K562 (cell line): ENCODE data around the gene KRTAP1-5. TPM values are rescaled to one million over a fixed set of nuclear protein-coding genes. Genes with fewer than 3 reads are reported as not detected.

Source experiments
- ATF7 ChIP-seq: fragments of 450-650 bp; IDR thresholded peaks from 2 replicates; pipeline ENCODE4 v1.7.1; 2014; ENCODE audit warnings: mild to moderate bottlenecking, moderate library complexity
- BRD4 ChIP-seq: fragments of 200-600 bp; sonication (generic); IDR thresholded peaks from 2 replicates; pipeline ENCODE4 v1.6.1; 2017; ENCODE audit warnings: inconsistent platforms
- FOXJ2 ChIP-seq: fragments of 200-800 bp; sonication (Bioruptor generic); IDR thresholded peaks from 2 replicates; pipeline ENCODE4 v1.6.1; 2016; ENCODE audit warnings: missing genetic modification characterization, missing compliant biosample characterization
- MAFF ChIP-seq: IDR thresholded peaks from 2 replicates; pipeline ENCODE4 v1.6.1; 2012; ENCODE audit warnings: low read length, improper control_type of control experiment
- NFXL1 ChIP-seq: fragments of 450-650 bp; formaldehyde crosslinking; IDR thresholded peaks from 2 replicates; pipeline ENCODE4 v1.4.0; 2021; ENCODE audit warnings: mild to moderate bottlenecking
- ZC3H11A ChIP-seq: IDR thresholded peaks from 2 replicates; pipeline ENCODE4 v1.6.1; 2012; ENCODE audit warnings: low read depth, low read length, improper control_type of control experiment
- ZNF134 ChIP-seq: fragments of 250-450 bp; sonication (Bioruptor Pico); conservative IDR thresholded peaks from 2 replicates; pipeline ENCODE4 v1.4.0; 2020
- ZNF140 ChIP-seq: fragments of 250-450 bp; sonication (Bioruptor Pico); IDR thresholded peaks from 2 replicates; pipeline ENCODE4 v1.8.0; 2021; ENCODE audit warnings: moderate library complexity, mild to moderate bottlenecking, inconsistent platforms
- polyA plus RNA-seq, 8 experiments: library from polyadenylated mRNA; depleted of rRNA in 4 of 8; stranded (reverse) in 5 of 8; unstranded in 3 of 8; fragments of >200 nt; fragmentation: Nextera tagmentation in 2 of 8; fragmentation: Illumina TruSeq in 1 of 8; extraction: Ambion mirVana in 2 of 8; extraction: Trizol in 1 of 8; gene quantifications; 2 replicates each; pipeline versions ENCODE4 v1.2.1 to v1.2.3, GENCODE V29; 2011 to 2014; ENCODE audit warnings: inconsistent platforms in 1 of 8, missing spikeins in 1 of 8
- total RNA-seq, 7 experiments: library from RNA; depleted of rRNA in 6 of 7; stranded (reverse); fragments of >200 nt in 6 of 7; fragmentation: Illumina TruSeq in 2 of 7; extraction: Trizol in 2 of 7; gene quantifications; 2 replicates each; pipeline versions ENCODE4 v1.2.1 to v1.2.3, GENCODE V29; 2011 to 2021; ENCODE audit warnings: low replicate concordance in 1 of 7
- TF ChIP-seq, protein P1 (sequence below): fragments of 200-800 bp; sonication (Bioruptor generic); IDR thresholded peaks from 2 replicates; pipeline ENCODE4 v1.6.1; 2017; ENCODE audit warnings: missing genetic modification characterization, missing compliant biosample characterization
- TF ChIP-seq, protein P2 (sequence below): fragments of 250-450 bp; sonication (Bioruptor Pico); IDR thresholded peaks from 2 replicates; pipeline ENCODE4 v1.4.0; 2020; ENCODE audit warnings: mild to moderate bottlenecking
- TF ChIP-seq, protein P3 (sequence below): fragments of 450-650 bp; IDR thresholded peaks from 2 replicates; pipeline ENCODE4 v1.6.1; 2014; ENCODE audit warnings: low read depth, mild to moderate bottlenecking, moderate library complexity, borderline replicate concordance

KRTAP1-5 gene
- total and polyA plus RNA-seq, 9 of the 15 experiments (the other 6 are each of a cell fraction or from before 2014, with no cell fraction given) = not detected

DNA sequence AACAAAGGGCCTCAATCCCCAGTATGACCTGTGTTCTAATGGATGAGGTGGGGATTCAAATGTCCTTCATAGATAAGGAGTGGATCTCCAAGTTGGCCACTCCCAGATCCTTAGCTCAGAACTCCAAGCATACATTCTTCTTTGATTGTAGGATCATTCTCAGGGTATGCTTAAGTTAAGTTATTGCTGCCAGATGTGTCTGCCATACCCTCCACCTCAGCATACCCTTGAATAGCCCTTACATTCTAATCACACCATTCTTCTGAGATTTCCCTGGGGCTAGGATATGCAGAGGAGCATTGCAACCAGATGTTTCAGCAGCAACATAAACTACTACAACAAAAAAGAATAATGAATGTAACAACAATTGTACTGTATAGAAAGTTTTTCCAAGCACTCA is 40.3 kb upstream of the KRTAP1-5 start (continued):
- TF ChIP-seq ZC3H11A = no peak
- TF ChIP-seq ATF7 = no peak
- TF ChIP-seq, protein P1, sequence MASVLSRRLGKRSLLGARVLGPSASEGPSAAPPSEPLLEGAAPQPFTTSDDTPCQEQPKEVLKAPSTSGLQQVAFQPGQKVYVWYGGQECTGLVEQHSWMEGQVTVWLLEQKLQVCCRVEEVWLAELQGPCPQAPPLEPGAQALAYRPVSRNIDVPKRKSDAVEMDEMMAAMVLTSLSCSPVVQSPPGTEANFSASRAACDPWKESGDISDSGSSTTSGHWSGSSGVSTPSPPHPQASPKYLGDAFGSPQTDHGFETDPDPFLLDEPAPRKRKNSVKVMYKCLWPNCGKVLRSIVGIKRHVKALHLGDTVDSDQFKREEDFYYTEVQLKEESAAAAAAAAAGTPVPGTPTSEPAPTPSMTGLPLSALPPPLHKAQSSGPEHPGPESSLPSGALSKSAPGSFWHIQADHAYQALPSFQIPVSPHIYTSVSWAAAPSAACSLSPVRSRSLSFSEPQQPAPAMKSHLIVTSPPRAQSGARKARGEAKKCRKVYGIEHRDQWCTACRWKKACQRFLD (CRISPR knock-in tag) = no peak
- TF ChIP-seq, protein P2, sequence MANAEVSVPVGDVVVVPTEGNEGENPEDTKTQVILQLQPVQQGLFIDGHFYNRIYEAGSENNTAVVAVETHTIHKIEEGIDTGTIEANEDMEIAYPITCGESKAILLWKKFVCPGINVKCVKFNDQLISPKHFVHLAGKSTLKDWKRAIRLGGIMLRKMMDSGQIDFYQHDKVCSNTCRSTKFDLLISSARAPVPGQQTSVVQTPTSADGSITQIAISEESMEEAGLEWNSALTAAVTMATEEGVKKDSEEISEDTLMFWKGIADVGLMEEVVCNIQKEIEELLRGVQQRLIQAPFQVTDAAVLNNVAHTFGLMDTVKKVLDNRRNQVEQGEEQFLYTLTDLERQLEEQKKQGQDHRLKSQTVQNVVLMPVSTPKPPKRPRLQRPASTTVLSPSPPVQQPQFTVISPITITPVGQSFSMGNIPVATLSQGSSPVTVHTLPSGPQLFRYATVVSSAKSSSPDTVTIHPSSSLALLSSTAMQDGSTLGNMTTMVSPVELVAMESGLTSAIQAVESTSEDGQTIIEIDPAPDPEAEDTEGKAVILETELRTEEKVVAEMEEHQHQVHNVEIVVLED (CRISPR knock-in tag) = no peak
- TF ChIP-seq ZNF134 (CRISPR knock-in tag) = no peak
- TF ChIP-seq BRD4 = no peak
- TF ChIP-seq MAFF = no peak
- TF ChIP-seq NFXL1 (CRISPR knock-in tag) = no peak
- no peak for TF ChIP-seq ZNF140 (CRISPR knock-in tag)
- no peak for TF ChIP-seq FOXJ2 (tag)
- TF ChIP-seq, protein P3, sequence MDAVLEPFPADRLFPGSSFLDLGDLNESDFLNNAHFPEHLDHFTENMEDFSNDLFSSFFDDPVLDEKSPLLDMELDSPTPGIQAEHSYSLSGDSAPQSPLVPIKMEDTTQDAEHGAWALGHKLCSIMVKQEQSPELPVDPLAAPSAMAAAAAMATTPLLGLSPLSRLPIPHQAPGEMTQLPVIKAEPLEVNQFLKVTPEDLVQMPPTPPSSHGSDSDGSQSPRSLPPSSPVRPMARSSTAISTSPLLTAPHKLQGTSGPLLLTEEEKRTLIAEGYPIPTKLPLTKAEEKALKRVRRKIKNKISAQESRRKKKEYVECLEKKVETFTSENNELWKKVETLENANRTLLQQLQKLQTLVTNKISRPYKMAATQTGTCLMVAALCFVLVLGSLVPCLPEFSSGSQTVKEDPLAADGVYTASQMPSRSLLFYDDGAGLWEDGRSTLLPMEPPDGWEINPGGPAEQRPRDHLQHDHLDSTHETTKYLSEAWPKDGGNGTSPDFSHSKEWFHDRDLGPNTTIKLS = no peak
